DND-41 (cell line): ENCODE results near the gene ST6GALNAC3.
"Not testable (repeated sequence)": the region's sequence is repeated elsewhere in the genome, so short reads cannot be mapped to it uniquely, and the experiment has no call there.

Experiments
- ATAC-seq: fragments of 200-7000 bp; cut with Tn5 transposase; 3 replicates; pipeline ENCODE4 v1.9.1; 2021; ENCODE audit warnings: low read depth; ENCODE audit not compliant: insufficient read depth
- DNase-seq: peaks from one replicate; pipeline ENCODE4 v3.0.0-alpha.2; 2020
- H2AFZ ChIP-seq: 2 replicates; pipeline ENCODE4 v1.6.0; 2012; ENCODE audit warnings: low read depth, low read length
- H3K27ac ChIP-seq: 2 replicates; pipeline ENCODE4 v1.5.1; 2012; ENCODE audit warnings: low read length, inconsistent platforms
- H3K27me3 ChIP-seq: fragments of 200-600 bp; sonication (generic); 2 replicates; pipeline ENCODE4 v1.6.0; 2012; ENCODE audit warnings: low read length, mild to moderate bottlenecking, inconsistent platforms; ENCODE audit not compliant: insufficient read depth, poor library complexity
- H3K36me3 ChIP-seq: 2 replicates; pipeline ENCODE4 v1.5.1; 2012; ENCODE audit warnings: low read length, inconsistent platforms; ENCODE audit not compliant: insufficient read depth
- H3K4me1 ChIP-seq: 2 replicates; pipeline ENCODE4 v1.5.1; 2012; ENCODE audit warnings: mild to moderate bottlenecking, low read length; ENCODE audit not compliant: insufficient read depth
- H3K4me2 ChIP-seq: 2 replicates; pipeline ENCODE4 v1.6.0; 2012; ENCODE audit warnings: mild to moderate bottlenecking, moderate library complexity, low read length, inconsistent platforms; ENCODE audit not compliant: insufficient read depth
- H3K4me3 ChIP-seq, 2 experiments: fragments of 200-600 bp in 1 of 2; shearing (Covaris generic) in 1 of 2; 2 replicates each; pipeline ENCODE4 v1.5.1; 2012 to 2016; ENCODE audit warnings: inconsistent platforms in 2 of 2, low read length in 2 of 2, mild to moderate bottlenecking in 2 of 2, low read depth in 1 of 2, moderate library complexity in 1 of 2
- H3K79me2 ChIP-seq: 2 replicates; pipeline ENCODE4 v1.6.0; 2012; ENCODE audit warnings: low read length, inconsistent platforms; ENCODE audit not compliant: insufficient read depth
- H3K9ac ChIP-seq: 2 replicates; pipeline ENCODE4 v1.6.0; 2012; ENCODE audit warnings: low read depth, mild to moderate bottlenecking, inconsistent platforms, low read length, moderate library complexity
- H3K9me3 ChIP-seq: 2 replicates; pipeline ENCODE4 v1.5.1; 2012; ENCODE audit warnings: low read length, moderate library complexity, mild to moderate bottlenecking, inconsistent platforms; ENCODE audit not compliant: insufficient read depth, severe bottlenecking
- H4K20me1 ChIP-seq: 2 replicates; pipeline ENCODE4 v1.6.0; 2012; ENCODE audit warnings: low read length; ENCODE audit not compliant: insufficient read depth
- EZH2 ChIP-seq: IDR thresholded peaks from 3 replicates; pipeline ENCODE4 v1.6.1; 2012; ENCODE audit warnings: borderline replicate concordance, low read depth, mild to moderate bottlenecking, moderate library complexity, low read length, inconsistent platforms; ENCODE audit not compliant: severe bottlenecking
- TF ChIP-seq, protein P1 (sequence below): IDR thresholded peaks from 2 replicates; pipeline ENCODE4 v1.5.1; 2012; ENCODE audit warnings: borderline replicate concordance, low read length, moderate library complexity, mild to moderate bottlenecking; ENCODE audit not compliant: poor library complexity, severe bottlenecking; ENCODE audit errors: extremely low read depth

The ST6GALNAC3 gene

DNA sequence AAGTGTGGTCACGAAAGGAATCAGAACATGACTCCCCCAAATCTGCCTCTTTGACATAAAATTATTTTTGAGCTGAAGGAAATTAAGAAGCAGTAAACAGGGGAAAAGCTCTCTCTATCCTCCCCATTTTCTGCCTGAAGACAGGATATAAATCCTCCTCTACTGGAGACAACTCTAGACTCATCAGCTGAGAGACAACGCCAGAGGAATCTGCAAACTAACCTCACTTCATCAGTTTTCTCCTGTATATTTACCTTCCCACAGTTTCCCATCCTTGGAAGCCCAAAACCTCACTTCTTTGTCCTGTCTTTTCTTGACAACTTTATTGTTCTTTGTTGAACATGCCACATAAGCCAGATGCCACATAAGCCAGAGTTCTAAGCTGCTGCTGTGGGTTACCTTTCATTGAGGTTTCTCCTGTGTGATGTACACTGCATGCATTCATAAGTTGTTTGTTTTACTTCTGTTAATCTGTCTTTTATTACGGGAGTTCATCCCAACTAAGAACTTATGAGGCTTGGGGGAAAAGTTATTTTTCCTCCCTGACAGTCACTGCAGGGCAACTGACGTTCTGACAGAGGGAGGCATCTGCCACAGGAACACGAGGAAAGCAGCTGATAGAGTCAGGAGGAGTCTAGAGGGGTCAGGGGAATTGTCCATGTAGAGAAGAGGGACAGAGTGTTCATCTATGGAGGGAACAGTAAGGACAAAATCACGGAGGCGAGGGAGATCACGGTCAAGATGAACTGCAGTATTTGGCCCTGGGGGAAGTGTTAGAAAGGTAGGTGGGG is 19.2 kb downstream of the ST6GALNAC3 start:
- no peak overlapping the region for H3K27ac ChIP-seq
- no peak overlapping the region for H3K4me2 ChIP-seq
- H3K4me3 ChIP-seq = no peak overlapping the region
- H4K20me1 ChIP-seq = no peaks in the 10 kb centered on the region
- H3K36me3 ChIP-seq = no peaks in the 10 kb centered on the region
- no peaks in the 10 kb centered on the region for H3K9me3 ChIP-seq
- no peaks in the 10 kb centered on the region for H3K27me3 ChIP-seq
- ATAC-seq (no peak), DNase-seq (no peak)
- no peaks in the 10 kb centered on the region for H3K4me1 ChIP-seq
- H3K79me2 ChIP-seq = no peaks in the 10 kb centered on the region
- no peak for TF ChIP-seq EZH2
- TF ChIP-seq, protein P1, sequence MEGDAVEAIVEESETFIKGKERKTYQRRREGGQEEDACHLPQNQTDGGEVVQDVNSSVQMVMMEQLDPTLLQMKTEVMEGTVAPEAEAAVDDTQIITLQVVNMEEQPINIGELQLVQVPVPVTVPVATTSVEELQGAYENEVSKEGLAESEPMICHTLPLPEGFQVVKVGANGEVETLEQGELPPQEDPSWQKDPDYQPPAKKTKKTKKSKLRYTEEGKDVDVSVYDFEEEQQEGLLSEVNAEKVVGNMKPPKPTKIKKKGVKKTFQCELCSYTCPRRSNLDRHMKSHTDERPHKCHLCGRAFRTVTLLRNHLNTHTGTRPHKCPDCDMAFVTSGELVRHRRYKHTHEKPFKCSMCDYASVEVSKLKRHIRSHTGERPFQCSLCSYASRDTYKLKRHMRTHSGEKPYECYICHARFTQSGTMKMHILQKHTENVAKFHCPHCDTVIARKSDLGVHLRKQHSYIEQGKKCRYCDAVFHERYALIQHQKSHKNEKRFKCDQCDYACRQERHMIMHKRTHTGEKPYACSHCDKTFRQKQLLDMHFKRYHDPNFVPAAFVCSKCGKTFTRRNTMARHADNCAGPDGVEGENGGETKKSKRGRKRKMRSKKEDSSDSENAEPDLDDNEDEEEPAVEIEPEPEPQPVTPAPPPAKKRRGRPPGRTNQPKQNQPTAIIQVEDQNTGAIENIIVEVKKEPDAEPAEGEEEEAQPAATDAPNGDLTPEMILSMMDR = no peak
- no peak overlapping the region for H3K9ac ChIP-seq
- H2AFZ ChIP-seq = no peak overlapping the region; the same call in 1 of the 2 replicates

DNA sequence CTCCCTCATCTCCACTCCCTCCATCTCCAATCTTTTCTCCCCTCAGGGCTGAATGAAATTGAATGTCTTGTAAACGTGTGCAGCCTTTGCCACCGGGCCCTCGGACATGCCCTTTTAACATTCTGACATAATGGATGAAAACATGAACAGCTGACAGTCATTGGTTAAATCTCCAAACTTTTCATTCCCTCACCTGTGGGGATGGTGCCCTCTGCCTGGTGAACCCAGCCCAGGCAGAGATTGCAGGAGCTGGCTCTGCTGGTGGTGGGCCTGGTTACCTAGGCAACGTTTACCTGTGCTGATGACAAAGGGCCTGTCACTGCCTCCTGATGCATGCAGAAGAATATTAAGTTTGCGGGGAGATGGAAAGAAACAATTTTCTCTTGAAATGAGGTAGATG is 21.3 kb downstream of the ST6GALNAC3 start:
- Histone ChIP-seq H3K36me3 (no peaks in the 10 kb centered on the region), H3K9me3 (no peaks in the 10 kb centered on the region), H2AFZ (no peak overlapping the region), H3K4me1 (no peaks in the 10 kb centered on the region), H3K4me3 (no peak overlapping the region), H3K4me2 (no peak overlapping the region), H4K20me1 (no peaks in the 10 kb centered on the region), H3K79me2 (no peaks in the 10 kb centered on the region), H3K27me3 (no peaks in the 10 kb centered on the region), H3K27ac (no peak overlapping the region), H3K9ac (no peak overlapping the region)
- DNase-seq = no peak
- ATAC-seq = no peak
- TF ChIP-seq EZH2 = no peak
- TF ChIP-seq, protein P1 = no peak

- H3K9me3 ChIP-seq, H4K20me1 ChIP-seq, H3K9ac ChIP-seq, H3K27me3 ChIP-seq, DNase-seq, ATAC-seq, H3K36me3 ChIP-seq, H3K79me2 ChIP-seq, H3K4me1 ChIP-seq, H2AFZ ChIP-seq, H3K4me3 ChIP-seq, H3K27ac ChIP-seq, H3K4me2 ChIP-seq: not testable (repeated sequence)
Observed at GRCh38 chr1:76097064-76097463, 22.5 kb downstream of the ST6GALNAC3 start.

- Histone ChIP-seq H3K9me3 (no peaks in the 10 kb centered on the region), H3K27ac (no peak overlapping the region)
Observed at GRCh38 chr1:76098845-76099244, 24.3 kb downstream of the ST6GALNAC3 start.

More at GRCh38 chr1:76098845-76099244, 24.3 kb downstream of the ST6GALNAC3 start:
- DNase-seq = no peak
- Histone ChIP-seq H3K9ac (no peak overlapping the region), H4K20me1 (no peaks in the 10 kb centered on the region), H3K79me2 (no peaks in the 10 kb centered on the region), H3K4me1 (no peaks in the 10 kb centered on the region), H3K27me3 (no peaks in the 10 kb centered on the region), H3K4me2 (no peak overlapping the region), H2AFZ (no peak overlapping the region), H3K36me3 (no peaks in the 10 kb centered on the region), H3K4me3 (no peak overlapping the region)
- TF ChIP-seq, protein P1 = no peak
- no peak for TF ChIP-seq EZH2
- ATAC-seq = no peak
